Measurements from ENCODE around the gene CGGBP1.
"Not testable (repeated sequence)": the region's sequence is repeated elsewhere in the genome, so short reads cannot be mapped to it uniquely, and the experiment has no call there.

DNA sequence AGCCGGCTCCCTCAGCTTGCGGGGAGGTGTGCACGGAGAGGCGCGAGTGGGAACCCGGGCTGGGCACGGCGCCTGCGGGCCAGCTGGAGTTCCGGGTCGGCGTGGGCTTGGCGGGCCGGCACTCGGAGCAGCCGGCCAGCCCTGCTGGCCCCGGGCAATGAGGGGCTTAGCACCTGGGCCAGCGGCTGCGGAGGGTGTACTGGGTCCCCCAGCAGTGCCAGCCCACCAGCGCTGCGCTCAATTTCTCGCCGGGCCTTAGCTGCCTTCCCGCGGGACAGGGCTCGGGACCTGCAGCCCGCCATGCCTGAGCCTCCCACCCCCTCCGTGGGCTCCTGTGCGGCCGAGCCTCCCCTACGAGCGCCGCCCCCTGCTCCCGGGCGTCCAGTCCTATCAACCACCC is 43.1 kb downstream of the CGGBP1 start:
- TF ChIP-seq, protein P1, sequence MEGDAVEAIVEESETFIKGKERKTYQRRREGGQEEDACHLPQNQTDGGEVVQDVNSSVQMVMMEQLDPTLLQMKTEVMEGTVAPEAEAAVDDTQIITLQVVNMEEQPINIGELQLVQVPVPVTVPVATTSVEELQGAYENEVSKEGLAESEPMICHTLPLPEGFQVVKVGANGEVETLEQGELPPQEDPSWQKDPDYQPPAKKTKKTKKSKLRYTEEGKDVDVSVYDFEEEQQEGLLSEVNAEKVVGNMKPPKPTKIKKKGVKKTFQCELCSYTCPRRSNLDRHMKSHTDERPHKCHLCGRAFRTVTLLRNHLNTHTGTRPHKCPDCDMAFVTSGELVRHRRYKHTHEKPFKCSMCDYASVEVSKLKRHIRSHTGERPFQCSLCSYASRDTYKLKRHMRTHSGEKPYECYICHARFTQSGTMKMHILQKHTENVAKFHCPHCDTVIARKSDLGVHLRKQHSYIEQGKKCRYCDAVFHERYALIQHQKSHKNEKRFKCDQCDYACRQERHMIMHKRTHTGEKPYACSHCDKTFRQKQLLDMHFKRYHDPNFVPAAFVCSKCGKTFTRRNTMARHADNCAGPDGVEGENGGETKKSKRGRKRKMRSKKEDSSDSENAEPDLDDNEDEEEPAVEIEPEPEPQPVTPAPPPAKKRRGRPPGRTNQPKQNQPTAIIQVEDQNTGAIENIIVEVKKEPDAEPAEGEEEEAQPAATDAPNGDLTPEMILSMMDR (IDR thresholded peaks at IDR 0.05; ENCODE audit: insufficient read depth, low read length, poor library complexity, severe bottlenecking) = not testable (repeated sequence)
- not testable (repeated sequence) for TF ChIP-seq EZH2phosphoT487 (conservative IDR thresholded peaks at IDR 0.05; ENCODE audit: low read length)

Data from SU-DHL-6 (cell line).